Bronchial epithelial cell (primary cell): ENCODE data around the gene SASH1. TPM values are rescaled to one million over a fixed set of nuclear protein-coding genes. Genes with fewer than 3 reads are reported as not detected.

Experiments used
- DNase-seq: peaks from one replicate; pipeline ENCODE4 v3.0.0-alpha.2; 2010; ENCODE audit warnings: low read depth
- FAIRE-seq: peaks from 2 replicates; lab custom pipeline; 2011; peaks lifted over from hg19 to GRCh38; lab: Jason Lieb, UNC
- H3K27me3 ChIP-seq: 2 replicates; pipeline ENCODE4 v1.5.1; 2011; ENCODE audit warnings: low read length; ENCODE audit not compliant: control insufficient read depth, insufficient read depth
- H3K36me3 ChIP-seq: 2 replicates; pipeline ENCODE4 v1.5.1; 2011; ENCODE audit warnings: low read length; ENCODE audit not compliant: control insufficient read depth, insufficient read depth
- H3K4me3 ChIP-seq: 2 replicates; pipeline ENCODE4 v1.5.1; 2011; ENCODE audit warnings: mild to moderate bottlenecking, low read depth, low read length, control low read depth
- CTCF ChIP-seq: IDR thresholded peaks from 2 replicates; pipeline ENCODE4 v1.5.1; 2011; ENCODE audit warnings: mild to moderate bottlenecking, moderate library complexity, low read length, control low read depth, inconsistent platforms; ENCODE audit not compliant: insufficient read depth, severe bottlenecking
- total RNA-seq: library from RNA; depleted of rRNA; stranded (reverse); fragments of >200 nt; gene quantifications from 2 replicates; pipeline ENCODE4 v1.2.1, GENCODE V29; 2014

The SASH1 gene
- total RNA-seq, 1 donor from 2014 or later: 3.9 TPM

DNA sequence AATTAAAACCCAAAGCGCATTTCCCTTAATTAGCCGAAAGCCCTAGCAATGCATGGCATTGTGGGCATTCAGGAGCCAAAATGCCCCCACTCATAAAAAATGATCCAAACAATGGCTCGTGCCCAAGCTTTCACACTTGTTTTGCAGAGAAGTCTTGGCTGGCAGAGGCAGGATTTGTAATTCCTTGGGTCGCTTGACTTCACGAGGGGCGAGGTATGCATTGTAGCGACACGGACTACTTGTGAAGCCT, 613 bp upstream of the SASH1 start:
- peak overlapping the region; percentile 63 for H3K4me3 ChIP-seq
- H3K27me3 ChIP-seq: no peaks in the 10 kb centered on the region
- no peaks in the 10 kb centered on the region for H3K36me3 ChIP-seq
- TF ChIP-seq CTCF: no peak
- no peak for DNase-seq
- no peak for FAIRE-seq

DNA sequence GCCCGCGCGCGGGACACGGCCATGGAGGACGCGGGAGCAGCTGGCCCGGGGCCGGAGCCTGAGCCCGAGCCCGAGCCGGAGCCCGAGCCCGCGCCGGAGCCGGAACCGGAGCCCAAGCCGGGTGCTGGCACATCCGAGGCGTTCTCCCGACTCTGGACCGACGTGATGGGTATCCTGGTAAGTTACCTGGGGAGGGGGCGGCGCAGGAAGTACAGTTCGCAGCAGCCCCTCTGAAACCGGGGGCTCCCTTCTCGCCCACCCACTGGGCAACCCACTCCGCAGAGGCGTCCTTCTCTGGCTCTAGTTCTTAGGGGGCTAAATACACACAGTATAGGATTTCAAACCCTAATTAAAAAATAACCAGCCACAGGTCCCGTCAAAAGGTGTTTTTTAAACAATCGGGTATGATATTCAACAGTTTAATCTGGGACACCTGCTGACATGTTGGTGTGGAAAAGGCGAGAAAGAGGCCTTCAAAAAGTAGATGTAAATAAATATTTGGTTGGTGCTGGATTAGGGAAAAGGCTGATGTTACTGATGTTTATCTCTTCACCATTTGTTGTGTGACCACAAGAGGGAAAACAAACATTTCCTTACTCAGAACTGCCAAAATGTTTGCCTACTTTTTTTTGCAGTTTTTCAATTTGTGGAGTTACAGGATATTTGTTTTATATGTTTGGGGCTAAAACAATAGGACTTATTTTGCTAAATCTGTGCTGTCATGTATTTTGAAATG, 577 bp downstream of the SASH1 start:
- no peak for DNase-seq
- Histone ChIP-seq H3K36me3 (no peaks in the 10 kb centered on the region), H3K27me3 (no peaks in the 10 kb centered on the region), H3K4me3 (peak overlapping the region; percentile 63)
- TF ChIP-seq CTCF: no peak
- FAIRE-seq: no peak

- Histone ChIP-seq H3K36me3 (no peaks in the 10 kb centered on the region), H3K4me3 (no peak overlapping the region), H3K27me3 (no peaks in the 10 kb centered on the region)
- TF ChIP-seq CTCF: no peak
- no peak for FAIRE-seq
- no peak for DNase-seq
These were observed 2.5 kb downstream of the SASH1 start for GRCh38 chr6:148345176-148345575.

- TF ChIP-seq CTCF: no peak
- Histone ChIP-seq H3K4me3 (no peak overlapping the region), H3K27me3 (no peaks in the 10 kb centered on the region), H3K36me3 (no peaks in the 10 kb centered on the region)
- no peak for FAIRE-seq
- DNase-seq: no peak
These were observed 2.9 kb downstream of the SASH1 start for GRCh38 chr6:148345578-148345977.

- FAIRE-seq (no peak), DNase-seq (no peak)
- no peak for TF ChIP-seq CTCF
- Histone ChIP-seq H3K36me3 (no peaks in the 10 kb centered on the region), H3K4me3 (no peak overlapping the region), H3K27me3 (no peaks in the 10 kb centered on the region)
These were observed 4.2 kb downstream of the SASH1 start for GRCh38 chr6:148346681-148347440.
